ENCODE data around the gene SMIM30. TPM values are rescaled to one million over a fixed set of nuclear protein-coding genes. Genes with fewer than 3 reads are reported as not detected.

The SMIM30 gene
- total and polyA plus RNA-seq, 7 donors, result 56.2 to 115 (median 67.8) TPM

DNA sequence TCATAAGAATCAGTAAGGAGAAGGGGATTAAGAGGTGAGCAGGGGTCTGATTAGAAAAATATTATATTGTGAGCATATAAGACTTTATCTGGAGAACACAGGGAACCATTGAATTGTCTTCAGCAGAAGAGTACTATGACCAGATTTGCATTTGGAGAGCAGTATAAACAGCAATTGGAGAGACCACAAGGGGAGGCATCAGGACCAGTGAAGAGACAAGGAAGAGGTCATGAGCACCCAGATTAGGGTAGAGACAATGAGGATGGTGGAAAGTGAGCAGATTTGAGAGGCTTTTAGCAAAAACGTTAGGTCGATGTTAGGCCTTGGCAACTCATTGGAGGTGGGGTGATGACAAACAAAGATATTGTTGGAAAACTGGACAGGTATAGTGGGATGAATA, 13.0 kb upstream of the SMIM30 start:
- intact Hi-C loops (cut with DNase I), result no loop called here
- no peak overlapping the region for H3K27ac ChIP-seq
- DNase-seq, result no peak
- H3K4me3 ChIP-seq, result no peak overlapping the region
- H3K27me3 ChIP-seq (ENCODE audit: insufficient read depth in 3 of 3, low read length in 2 of 3), result no peaks in the 10 kb centered on the region
- no peaks in the 10 kb centered on the region for H3K9me3 ChIP-seq
- H3K36me3 ChIP-seq (ENCODE audit: insufficient read depth in 1 of 2, low read depth in 1 of 2), result no peaks in the 10 kb centered on the region
- no peaks in the 10 kb centered on the region for H3K4me1 ChIP-seq
- 85 to 92% (median 86%) methylated on average over 2 of the region's 2 CpGs for WGBS, 3 donors
- TF ChIP-seq, protein P1, sequence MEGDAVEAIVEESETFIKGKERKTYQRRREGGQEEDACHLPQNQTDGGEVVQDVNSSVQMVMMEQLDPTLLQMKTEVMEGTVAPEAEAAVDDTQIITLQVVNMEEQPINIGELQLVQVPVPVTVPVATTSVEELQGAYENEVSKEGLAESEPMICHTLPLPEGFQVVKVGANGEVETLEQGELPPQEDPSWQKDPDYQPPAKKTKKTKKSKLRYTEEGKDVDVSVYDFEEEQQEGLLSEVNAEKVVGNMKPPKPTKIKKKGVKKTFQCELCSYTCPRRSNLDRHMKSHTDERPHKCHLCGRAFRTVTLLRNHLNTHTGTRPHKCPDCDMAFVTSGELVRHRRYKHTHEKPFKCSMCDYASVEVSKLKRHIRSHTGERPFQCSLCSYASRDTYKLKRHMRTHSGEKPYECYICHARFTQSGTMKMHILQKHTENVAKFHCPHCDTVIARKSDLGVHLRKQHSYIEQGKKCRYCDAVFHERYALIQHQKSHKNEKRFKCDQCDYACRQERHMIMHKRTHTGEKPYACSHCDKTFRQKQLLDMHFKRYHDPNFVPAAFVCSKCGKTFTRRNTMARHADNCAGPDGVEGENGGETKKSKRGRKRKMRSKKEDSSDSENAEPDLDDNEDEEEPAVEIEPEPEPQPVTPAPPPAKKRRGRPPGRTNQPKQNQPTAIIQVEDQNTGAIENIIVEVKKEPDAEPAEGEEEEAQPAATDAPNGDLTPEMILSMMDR (IDR thresholded peaks at IDR 0.05), result no peak
- ATAC-seq, result no peak

GRCh38 chr7:113128031-113128430, 9.7 kb upstream of the SMIM30 start:
- Histone ChIP-seq H3K27ac (no peak overlapping the region), H3K4me3 (no peak overlapping the region), H3K36me3 (ENCODE audit: insufficient read depth in 1 of 2, low read depth in 1 of 2) (no peaks in the 10 kb centered on the region), H3K9me3 (no peaks in the 10 kb centered on the region), H3K27me3 (ENCODE audit: insufficient read depth in 3 of 3, low read length in 2 of 3) (no peaks in the 10 kb centered on the region), H3K4me1 (no peaks in the 10 kb centered on the region)
- DNase-seq (no peak), ATAC-seq (no peak)
- TF ChIP-seq, protein P1 (IDR thresholded peaks at IDR 0.05), result no peak
- intact Hi-C loops (cut with DNase I), result no loop called here
- 89 to 96% (median 94%) methylated on average over 1 of the region's 1 CpG for WGBS, 3 donors

GRCh38 chr7:113125728-113126127, 7.4 kb upstream of the SMIM30 start:
- WGBS, 3 donors, result 89 to 93% (median 91%) methylated on average over 2 of the region's 2 CpGs
- H3K27me3 ChIP-seq (ENCODE audit: insufficient read depth in 3 of 3, low read length in 2 of 3), result no peaks in the 10 kb centered on the region
- H3K9me3 ChIP-seq, result no peaks in the 10 kb centered on the region
- no peak for ATAC-seq
- DNase-seq, result no peak
- no peak overlapping the region for H3K27ac ChIP-seq
- no peak overlapping the region for H3K4me3 ChIP-seq
- intact Hi-C loops (cut with DNase I), result no loop called here
- H3K4me1 ChIP-seq, result no peaks in the 10 kb centered on the region
- no peaks in the 10 kb centered on the region for H3K36me3 ChIP-seq (ENCODE audit: insufficient read depth in 1 of 2, low read depth in 1 of 2)
- TF ChIP-seq, protein P1 (IDR thresholded peaks at IDR 0.05), result no peak

GRCh38 chr7:113122744-113123143, 4.4 kb upstream of the SMIM30 start:
- intact Hi-C loops (cut with DNase I), result no loop called here
- H3K4me3 ChIP-seq, result no peak overlapping the region
- H3K36me3 ChIP-seq (ENCODE audit: insufficient read depth in 1 of 2, low read depth in 1 of 2), result no peaks in the 10 kb centered on the region
- H3K27ac ChIP-seq, result no peak overlapping the region
- ATAC-seq, result no peak
- H3K4me1 ChIP-seq, result peaks cover 8% of the 10 kb centered on the region
- TF ChIP-seq, protein P1 (IDR thresholded peaks at IDR 0.05), result no peak
- DNase-seq, result no peak
- no peaks in the 10 kb centered on the region for H3K27me3 ChIP-seq (ENCODE audit: insufficient read depth in 3 of 3, low read length in 2 of 3)
- no peaks in the 10 kb centered on the region for H3K9me3 ChIP-seq

DNA sequence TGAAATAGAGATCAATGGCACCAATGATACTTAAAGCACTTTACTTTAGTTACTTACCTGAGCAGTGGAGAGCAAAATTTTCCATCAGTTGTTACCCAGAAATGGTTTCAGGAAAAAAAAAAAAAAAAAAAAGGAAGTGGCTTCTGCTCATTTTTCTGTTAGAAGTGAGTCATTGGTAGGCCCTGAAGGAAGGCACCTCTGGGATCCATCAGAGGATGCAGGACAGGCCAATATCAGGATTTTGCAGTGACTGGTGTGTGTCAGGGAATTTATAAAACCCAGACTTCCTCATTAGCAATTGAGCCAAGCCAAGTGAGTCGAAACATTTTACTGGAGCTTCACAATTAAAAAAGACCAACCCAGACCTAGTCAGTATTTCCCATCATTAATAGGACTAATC, 2.3 kb upstream of the SMIM30 start:
- Histone ChIP-seq H3K36me3 (ENCODE audit: insufficient read depth in 1 of 2, low read depth in 1 of 2) (peaks cover 0 to 11% of the 10 kb centered on the region in 2 donors), H3K4me1 (peaks cover 15% of the 10 kb centered on the region), H3K9me3 (no peaks in the 10 kb centered on the region), H3K4me3 (no peak overlapping the region), H3K27me3 (ENCODE audit: insufficient read depth in 3 of 3, low read length in 2 of 3) (no peaks in the 10 kb centered on the region), H3K27ac (no peak overlapping the region)
- ATAC-seq (no peak), DNase-seq (no peak)
- WGBS, 3 donors, result 86 to 96% (median 90%) methylated on average over 1 of the region's 1 CpG
- TF ChIP-seq, protein P1 (IDR thresholded peaks at IDR 0.05), result no peak
- intact Hi-C loops (cut with DNase I), result no loop called here

Data from psoas muscle (tissue), 8 donors.